ENCODE results near the gene PHLDA3.

PHLDA3 gene

GRCh38 chr1:201468844-201469644, at the start of gene PHLDA3:
TSS of gene PHLDA3 (minus strand) at chr1:201469188. CDS start at chr1:201468786, 402 bp downstream.
- no peak for DNase-seq

DNA sequence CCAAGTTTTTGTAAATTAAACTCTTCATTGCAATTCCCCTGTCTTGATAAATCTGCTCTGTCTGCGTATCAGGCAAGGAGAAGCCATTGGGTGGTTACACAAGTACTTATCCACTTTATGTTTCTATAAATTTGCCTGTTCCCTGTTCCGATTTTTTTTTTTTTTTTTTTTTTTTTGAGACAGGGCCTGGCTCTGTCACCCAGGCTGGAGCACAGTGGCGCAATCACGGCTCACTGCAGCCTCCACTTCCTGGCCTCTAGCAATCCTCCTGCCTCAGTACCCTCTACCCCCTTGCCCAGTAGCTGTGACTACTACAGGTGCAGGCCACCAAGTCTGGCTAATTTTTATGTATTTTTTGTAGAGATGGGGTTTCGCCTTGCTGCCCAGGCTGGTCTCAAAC, 49.1 kb upstream of the PHLDA3 start:
- no peak for DNase-seq

DNA sequence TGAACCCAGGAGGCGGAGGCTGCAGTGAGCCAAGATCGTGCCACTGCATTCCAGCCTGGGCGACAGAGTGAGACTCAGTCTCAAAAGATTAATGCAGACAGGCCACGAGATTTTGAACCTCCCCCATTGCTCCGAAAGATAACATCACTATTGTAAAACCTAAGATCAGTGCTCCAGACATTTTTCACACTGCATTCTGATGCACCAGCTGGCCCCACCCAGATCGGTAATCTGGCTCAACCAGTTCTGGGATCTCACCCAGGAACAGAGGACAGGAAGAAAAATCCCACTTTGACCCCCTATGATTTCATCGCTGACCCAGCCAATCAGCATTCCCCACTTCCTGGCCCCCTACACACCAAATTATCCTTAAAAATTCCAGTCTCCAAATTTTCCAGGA, 48.6 kb upstream of the PHLDA3 start:
- no peak for DNase-seq

- no peak for DNase-seq
Observed at GRCh38 chr1:201516511-201517127, 47.6 kb upstream of the PHLDA3 start.

DNA sequence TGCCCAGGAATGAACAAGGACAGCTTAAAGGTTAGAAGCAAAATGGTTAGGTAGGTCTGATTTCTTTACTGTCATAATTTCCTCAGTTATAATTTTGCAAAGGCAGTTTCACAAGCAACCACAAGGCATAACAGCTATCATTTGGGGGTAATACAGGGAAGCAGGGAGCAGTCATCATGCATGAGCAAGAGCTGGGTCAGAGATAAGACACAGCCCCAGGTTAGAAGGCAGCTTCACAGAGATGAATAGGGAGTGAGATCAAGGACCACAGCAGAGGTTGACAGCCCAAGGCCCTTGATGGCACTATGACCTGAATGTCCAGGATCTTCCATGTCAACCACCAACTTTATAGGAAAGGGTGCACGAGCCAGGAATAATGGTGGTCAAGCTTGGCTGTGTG, 46.9 kb upstream of the PHLDA3 start:
- DNase-seq: no peak

DNA sequence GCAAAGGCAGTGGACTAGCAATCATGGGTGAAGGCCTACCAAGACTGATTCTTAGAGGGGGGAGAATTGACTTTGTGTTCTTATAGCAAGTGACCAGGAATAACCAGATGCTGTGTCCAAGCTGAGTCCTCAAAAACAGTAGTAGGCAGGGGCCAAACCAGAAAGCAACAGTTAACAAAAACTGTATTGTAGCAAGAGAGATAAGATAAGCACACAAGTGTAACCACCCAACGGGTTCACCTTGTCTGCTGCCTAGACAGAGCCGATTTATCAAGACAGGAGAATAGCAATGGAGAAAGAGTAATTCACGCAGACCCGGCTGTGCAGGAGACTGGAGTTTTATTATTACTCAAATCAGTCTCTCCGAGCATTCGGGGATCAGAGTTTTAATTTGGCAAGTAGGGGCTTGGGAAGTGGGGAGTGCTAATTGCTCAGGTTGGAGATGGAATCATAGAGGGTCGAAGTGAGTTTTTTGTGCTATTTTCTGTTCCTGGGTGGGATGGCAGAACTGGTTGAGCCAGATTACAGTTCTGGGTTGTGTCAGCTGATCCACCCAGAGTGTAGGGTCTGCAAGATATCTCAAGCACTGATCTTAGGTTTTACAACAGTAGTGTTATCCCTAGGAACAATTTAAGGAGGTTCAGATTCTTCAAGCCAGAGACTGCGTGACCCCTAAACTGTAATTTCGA, 46.2 kb upstream of the PHLDA3 start:
- DNase-seq: no peak

GRCh38 chr1:201514466-201514865, 45.5 kb upstream of the PHLDA3 start:
- no peak for DNase-seq

GRCh38 chr1:201513498-201514243, 44.7 kb upstream of the PHLDA3 start:
- no peak for DNase-seq

- DNase-seq: no peak
Observed at GRCh38 chr1:201511941-201512539, 43.1 kb upstream of the PHLDA3 start.

GRCh38 chr1:201511396-201511940, 42.5 kb upstream of the PHLDA3 start:
- no peak for DNase-seq

GRCh38 chr1:201510734-201511133, 41.7 kb upstream of the PHLDA3 start:
- no peak for DNase-seq

DNA sequence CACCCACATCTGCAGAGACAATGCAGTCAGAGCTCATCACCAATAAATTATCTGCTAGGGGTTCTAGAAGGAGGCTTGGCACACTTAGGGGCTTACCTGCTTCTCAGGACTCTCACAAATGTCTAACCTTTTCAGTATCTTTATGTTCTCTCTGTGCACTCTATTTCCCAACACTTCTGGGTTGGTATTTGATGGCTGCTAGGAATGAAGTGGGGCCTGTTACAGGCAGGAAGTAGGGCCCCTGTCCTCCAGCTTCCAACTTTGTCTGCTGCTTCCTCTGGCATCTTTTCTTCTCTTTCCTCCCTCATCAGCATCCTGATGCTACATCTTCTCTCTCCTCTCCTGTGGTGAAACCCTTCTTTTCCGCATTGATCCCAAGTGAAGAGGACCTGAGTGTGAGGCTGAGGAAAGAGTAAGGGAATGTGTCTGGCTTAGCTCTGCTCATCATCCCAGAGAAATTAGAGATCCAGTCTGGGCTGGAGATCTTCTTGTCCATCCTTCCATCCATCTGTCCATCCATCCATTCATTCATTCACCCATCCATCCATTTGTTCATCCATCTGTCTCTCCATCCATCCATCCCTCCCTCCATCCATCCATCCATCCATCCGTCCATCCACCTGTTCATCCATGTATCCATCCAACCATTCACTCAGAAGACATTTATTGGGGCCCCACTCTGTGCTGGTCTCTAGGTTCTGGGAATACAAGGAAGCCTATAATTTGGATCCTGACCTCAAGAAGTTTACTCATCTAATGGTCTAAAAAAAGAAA, 40.8 kb upstream of the PHLDA3 start:
- DNase-seq: no peak

DNA sequence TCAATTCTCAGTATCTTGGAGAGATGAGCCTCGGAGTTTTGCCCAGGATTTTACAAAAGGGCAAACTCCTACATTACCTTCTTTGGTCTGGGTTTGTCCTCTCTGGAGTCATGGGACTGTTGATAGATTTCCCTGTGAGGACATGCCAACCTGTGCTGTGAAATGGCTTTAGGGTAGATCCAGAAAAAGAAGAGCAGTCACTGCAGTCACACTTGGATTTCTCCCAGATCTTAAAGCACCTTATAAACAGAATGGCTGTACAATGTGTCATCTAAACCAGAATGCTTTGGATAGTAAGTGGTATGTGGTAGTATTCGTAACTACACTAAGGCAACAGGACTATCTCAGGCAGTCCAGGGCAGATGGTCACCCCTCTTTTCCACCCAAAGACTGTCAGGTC, 39.8 kb upstream of the PHLDA3 start:
- no peak for DNase-seq

GRCh38 chr1:201507360-201507675, 38.3 kb upstream of the PHLDA3 start:
- no peak for DNase-seq

DNA sequence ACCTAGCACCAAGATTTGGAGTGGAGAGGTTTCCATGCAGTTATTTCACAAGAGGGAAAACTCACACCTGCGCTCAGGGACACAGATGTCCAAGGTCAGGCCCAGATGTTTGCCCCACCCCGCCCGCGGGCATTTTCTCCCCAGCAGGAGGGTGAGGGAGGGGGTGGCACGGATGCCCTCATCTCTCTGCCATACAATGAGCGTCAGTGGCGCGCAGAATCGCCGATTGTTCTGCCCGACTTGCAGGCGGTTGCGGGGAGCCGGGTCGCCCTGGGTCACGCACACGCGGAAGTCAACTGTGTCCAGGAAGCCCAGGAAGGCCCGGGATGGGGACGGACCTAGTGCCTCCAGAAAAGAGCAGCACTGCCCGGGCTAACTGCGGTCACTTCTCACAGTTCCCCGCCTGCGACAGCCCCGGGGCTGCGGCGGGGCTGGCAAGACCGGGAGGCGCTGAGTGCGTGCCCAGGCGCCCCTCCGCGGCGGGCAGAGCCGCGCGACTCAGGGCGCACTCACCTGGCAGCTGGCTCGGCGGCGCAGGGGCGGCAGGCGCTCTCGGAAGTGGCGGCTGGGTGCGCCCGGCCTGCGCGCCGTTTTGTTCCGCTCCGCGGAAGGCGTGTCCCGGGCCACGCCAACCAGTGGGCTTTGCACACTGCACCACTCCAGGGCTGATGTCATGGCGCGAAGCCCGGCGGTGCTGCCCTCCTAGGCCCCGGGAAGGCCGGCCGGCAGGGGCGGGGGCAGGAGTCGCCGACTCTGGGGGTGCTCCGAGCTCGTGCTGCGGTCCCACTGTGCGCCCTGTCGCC, 37.8 kb upstream of the PHLDA3 start, which contains the start of gene CSRP1:
TSS of gene CSRP1 (minus strand) at position 567 of the 803 bp plus-strand sequence. CDS start 10,820 bp downstream, outside the sequence.
- DNase-seq: peak; percentile 69

GRCh38 chr1:201506092-201506491, 37.1 kb upstream of the PHLDA3 start:
- DNase-seq: no peak

GRCh38 chr1:201505503-201505890, 36.5 kb upstream of the PHLDA3 start:
- DNase-seq: no peak

DNA sequence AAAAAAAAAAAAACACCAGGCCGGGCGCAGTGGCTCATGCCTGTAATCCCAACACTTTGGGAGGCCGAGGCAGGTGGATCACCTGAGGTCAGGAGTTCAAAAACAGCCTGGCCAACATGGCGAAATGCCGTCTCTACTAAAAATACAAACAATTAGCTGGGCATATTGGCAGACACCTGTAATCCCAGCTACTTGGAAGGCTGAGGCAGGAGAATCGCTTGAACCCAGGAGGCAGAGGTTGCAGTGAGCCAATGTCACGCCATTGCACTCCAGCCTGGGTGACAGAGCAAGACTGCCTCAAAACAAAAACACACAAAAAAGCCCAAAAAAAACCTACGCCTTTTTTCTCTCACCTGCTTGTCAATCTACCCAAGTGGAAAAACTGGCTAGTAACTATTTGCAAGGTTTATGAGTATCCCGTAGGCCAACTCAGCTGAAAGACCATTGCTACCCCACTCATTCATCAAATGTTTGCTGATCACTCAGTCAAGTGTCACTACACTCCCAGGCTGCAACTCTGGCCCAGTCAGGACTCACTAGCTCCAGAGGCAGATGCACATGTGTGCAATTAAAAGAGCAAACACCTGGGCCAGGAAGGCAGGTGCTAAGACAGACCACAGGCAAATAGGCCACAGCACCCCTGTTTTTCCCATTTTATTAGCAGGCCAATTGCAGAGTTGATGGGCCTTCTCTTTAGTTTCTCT, 36.0 kb upstream of the PHLDA3 start:
- no peak for DNase-seq

- no peak for DNase-seq
Observed at GRCh38 chr1:201504179-201504631, 35.2 kb upstream of the PHLDA3 start.
